HUES48 (cell line): Measurements from ENCODE around the gene ZNF160.
"Not testable (repeated sequence)": the region's sequence is repeated elsewhere in the genome, so short reads cannot be mapped to it uniquely, and the experiment has no call there.

ENCODE experiments used
- H3K27ac ChIP-seq: one replicate; pipeline ENCODE4 v1.7.0; 2013; ENCODE audit warnings: low read depth, low read length, inconsistent platforms
- H3K27me3 ChIP-seq: 2 replicates; pipeline ENCODE4 v1.6.1; 2013; ENCODE audit warnings: mild to moderate bottlenecking, low read length; ENCODE audit not compliant: control insufficient read depth, insufficient read depth
- H3K36me3 ChIP-seq: 2 replicates; pipeline ENCODE4 v1.6.1; 2013; ENCODE audit warnings: low read length; ENCODE audit not compliant: control insufficient read depth, insufficient read depth
- H3K4me1 ChIP-seq: 2 replicates; pipeline ENCODE4 v1.6.1; 2013; ENCODE audit warnings: mild to moderate bottlenecking, low read length; ENCODE audit not compliant: control insufficient read depth, insufficient read depth
- H3K4me3 ChIP-seq: 2 replicates; pipeline ENCODE4 v1.5.1; 2013; ENCODE audit warnings: mild to moderate bottlenecking, low read depth, low read length
- H3K9ac ChIP-seq: 2 replicates; pipeline ENCODE4 v1.6.1; 2013; ENCODE audit warnings: mild to moderate bottlenecking, low read depth, low read length, moderate library complexity
- H3K9me3 ChIP-seq: 2 replicates; pipeline ENCODE4 v1.6.1; 2013; ENCODE audit warnings: low read length; ENCODE audit not compliant: control insufficient read depth, insufficient read depth

The ZNF160 gene

GRCh38 chr19:53112286-53112685, 9.1 kb upstream of the ZNF160 start:
- Histone ChIP-seq H3K9me3 (peaks cover 2% of the 10 kb centered on the region; the same call in 1 of the 2 replicates), H3K36me3 (peaks cover 33% of the 10 kb centered on the region), H3K4me3 (no peak overlapping the region), H3K27me3 (no peaks in the 10 kb centered on the region), H3K9ac (no peak overlapping the region), H3K27ac (no peak overlapping the region), H3K4me1 (no peaks in the 10 kb centered on the region)

- Histone ChIP-seq H3K27me3 (no peaks in the 10 kb centered on the region), H3K27ac (no peak overlapping the region), H3K9ac (no peak overlapping the region), H3K9me3 (no peaks in the 10 kb centered on the region), H3K36me3 (peaks cover 25% of the 10 kb centered on the region), H3K4me1 (no peaks in the 10 kb centered on the region), H3K4me3 (no peak overlapping the region)
These were observed 6.3 kb upstream of the ZNF160 start for GRCh38 chr19:53109527-53109926.

- H3K4me1 ChIP-seq = peaks cover 12% of the 10 kb centered on the region; the same call in 1 of the 2 replicates
- peaks cover 8% of the 10 kb centered on the region; the same call in 1 of the 2 replicates for H3K36me3 ChIP-seq
- H3K9me3 ChIP-seq = no peaks in the 10 kb centered on the region
- H3K27ac ChIP-seq = peak overlapping the region; percentile 88
- no peaks in the 10 kb centered on the region for H3K27me3 ChIP-seq
- peak overlapping the region; percentile 91 for H3K9ac ChIP-seq
- H3K4me3 ChIP-seq = peak overlapping the region; percentile 100
These were observed 427 bp downstream of the ZNF160 start for GRCh38 chr19:53102756-53103233.

- Histone ChIP-seq H3K4me1 (peaks cover 12% of the 10 kb centered on the region; the same call in 1 of the 2 replicates), H3K27ac (no peak overlapping the region), H3K27me3 (no peaks in the 10 kb centered on the region), H3K9me3 (no peaks in the 10 kb centered on the region), H3K4me3 (peak overlapping the region; percentile 100), H3K9ac (peak overlapping the region; percentile 91; the same call in 1 of the 2 replicates), H3K36me3 (peaks cover 13% of the 10 kb centered on the region; the same call in 1 of the 2 replicates)
These were observed 941 bp downstream of the ZNF160 start for GRCh38 chr19:53102206-53102755.

- Histone ChIP-seq H3K4me1 (peaks cover 12% of the 10 kb centered on the region; the same call in 1 of the 2 replicates), H3K27ac (no peak overlapping the region), H3K9ac (no peak overlapping the region), H3K36me3 (peaks cover 13% of the 10 kb centered on the region; the same call in 1 of the 2 replicates), H3K27me3 (no peaks in the 10 kb centered on the region), H3K4me3 (no peak overlapping the region; the same call in 1 of the 2 replicates), H3K9me3 (no peaks in the 10 kb centered on the region)
These were observed 1.7 kb downstream of the ZNF160 start for GRCh38 chr19:53101518-53101917.

GRCh38 chr19:53098570-53098969, 4.7 kb downstream of the ZNF160 start:
- H3K4me3 ChIP-seq, H3K27me3 ChIP-seq, H3K9ac ChIP-seq, H3K27ac ChIP-seq, H3K9me3 ChIP-seq: not testable (repeated sequence)
- Histone ChIP-seq H3K36me3 (peaks cover 13% of the 10 kb centered on the region; the same call in 1 of the 2 replicates), H3K4me1 (peaks cover 23% of the 10 kb centered on the region)

- H3K4me3 ChIP-seq, H3K9me3 ChIP-seq, H3K27me3 ChIP-seq, H3K9ac ChIP-seq, H3K27ac ChIP-seq: not testable (repeated sequence)
- Histone ChIP-seq H3K36me3 (peaks cover 13% of the 10 kb centered on the region; the same call in 1 of the 2 replicates), H3K4me1 (peaks cover 19% of the 10 kb centered on the region)
These were observed 6.1 kb downstream of the ZNF160 start for GRCh38 chr19:53096982-53097690.

- H3K4me1 ChIP-seq = peaks cover 17% of the 10 kb centered on the region
- not testable (repeated sequence) for H3K9ac ChIP-seq, H3K9me3 ChIP-seq, H3K4me3 ChIP-seq, H3K27me3 ChIP-seq, H3K27ac ChIP-seq
- peaks cover 15% of the 10 kb centered on the region; the same call in 1 of the 2 replicates for H3K36me3 ChIP-seq
These were observed 6.6 kb downstream of the ZNF160 start for GRCh38 chr19:53096579-53096978.

GRCh38 chr19:53094754-53095575, 8.3 kb downstream of the ZNF160 start:
- Histone ChIP-seq H3K27me3 (no peaks in the 10 kb centered on the region), H3K9ac (no peak overlapping the region; the same call in 1 of the 2 replicates), H3K9me3 (no peaks in the 10 kb centered on the region), H3K4me1 (peaks cover 16% of the 10 kb centered on the region), H3K36me3 (peaks cover 25% of the 10 kb centered on the region; the same call in 1 of the 2 replicates), H3K27ac (peak overlapping the region; percentile 50), H3K4me3 (peak overlapping the region; percentile 50)

GRCh38 chr19:53092723-53093122, 10.5 kb downstream of the ZNF160 start:
- no peaks in the 10 kb centered on the region for H3K9me3 ChIP-seq
- peaks cover 16% of the 10 kb centered on the region for H3K4me1 ChIP-seq
- H3K27me3 ChIP-seq = no peaks in the 10 kb centered on the region
- H3K4me3 ChIP-seq = no peak overlapping the region
- peaks cover 28% of the 10 kb centered on the region for H3K36me3 ChIP-seq
- H3K9ac ChIP-seq = no peak overlapping the region
- no peak overlapping the region for H3K27ac ChIP-seq
